K562 (cell line): Measurements from ENCODE around the gene PIK3CA. TPM values are rescaled to one million over a fixed set of nuclear protein-coding genes. Genes with fewer than 3 reads are reported as not detected.

Source experiments
- ARID2 ChIP-seq: fragments of 450-650 bp; IDR thresholded peaks from 2 replicates; pipeline ENCODE4 v1.6.1; 2017; ENCODE audit warnings: antibody characterized with exemption, mild to moderate bottlenecking
- ASH1L ChIP-seq: fragments of 450-650 bp; IDR thresholded peaks from 2 replicates; pipeline ENCODE4 v1.6.1; 2018; ENCODE audit warnings: borderline replicate concordance, mild to moderate bottlenecking, low read depth; ENCODE audit not compliant: partially characterized antibody
- CBFA2T3 ChIP-seq: fragments of 450-650 bp; IDR thresholded peaks from 2 replicates; pipeline ENCODE4 v1.6.1; 2017
- DMBX1 ChIP-seq: fragments of 250-450 bp; sonication (Bioruptor Pico); IDR thresholded peaks from 2 replicates; pipeline ENCODE4 v1.8.0; 2022; ENCODE audit warnings: inconsistent platforms, mild to moderate bottlenecking, moderate library complexity, borderline replicate concordance
- EWSR1 ChIP-seq: fragments of 450-650 bp; IDR thresholded peaks from 2 replicates; pipeline ENCODE4 v1.6.1; 2018; ENCODE audit warnings: borderline replicate concordance, mild to moderate bottlenecking, low read depth, moderate library complexity; ENCODE audit not compliant: partially characterized antibody
- GABPA ChIP-seq: fragments of 200-800 bp; sonication (Bioruptor generic); conservative IDR thresholded peaks from 2 replicates; pipeline ENCODE4 v1.6.1; 2016; ENCODE audit warnings: low read depth, missing genetic modification characterization, missing compliant biosample characterization
- GATAD2B ChIP-seq: fragments of 450-650 bp; IDR thresholded peaks from 2 replicates; pipeline ENCODE4 v1.6.1; 2017; ENCODE audit warnings: mild to moderate bottlenecking, borderline replicate concordance
- GMEB1 ChIP-seq: fragments of 250-450 bp; sonication (Bioruptor Pico); IDR thresholded peaks from 2 replicates; pipeline ENCODE4 v1.4.0; 2020; ENCODE audit warnings: mild to moderate bottlenecking
- KLF1 ChIP-seq: fragments of 450-650 bp; IDR thresholded peaks from 2 replicates; pipeline ENCODE4 v1.6.1; 2016; ENCODE audit warnings: missing genetic modification characterization, missing compliant biosample characterization
- MAZ ChIP-seq, 2 experiments: fragments of 450-650 bp in 1 of 2; sonication (generic) in 1 of 2; formaldehyde crosslinking; IDR thresholded peaks in 1 of 2; conservative IDR thresholded peaks in 1 of 2; 2 replicates each; pipeline versions ENCODE4 v1.4.0 to v1.5.0; 2020; ENCODE audit warnings: mild to moderate bottlenecking in 1 of 2, missing genetic modification reagents in 1 of 2
- NFIC ChIP-seq: fragments of 450-650 bp; IDR thresholded peaks from 2 replicates; pipeline ENCODE4 v1.6.1; 2017; ENCODE audit warnings: mild to moderate bottlenecking, inconsistent platforms
- NONO ChIP-seq, 2 experiments: fragments of 200-400 bp in 1 of 2; fragments of 450-650 bp in 1 of 2; formaldehyde crosslinking in 1 of 2; IDR thresholded peaks; 2 replicates each; pipeline ENCODE4 v1.6.1; 2017; ENCODE audit warnings: low read depth in 2 of 2, mild to moderate bottlenecking in 2 of 2, moderate library complexity in 2 of 2, low read length in 1 of 2
- SMARCA5 ChIP-seq: fragments of 450-650 bp; IDR thresholded peaks from 2 replicates; pipeline ENCODE4 v1.6.1; 2016
- SRSF9 ChIP-seq: fragments of 200-400 bp; formaldehyde crosslinking; IDR thresholded peaks from 2 replicates; pipeline ENCODE4 v1.6.1; 2017; ENCODE audit warnings: low read depth, low read length, borderline replicate concordance
- ZBTB17 ChIP-seq: fragments of 450-650 bp; formaldehyde crosslinking; IDR thresholded peaks from 2 replicates; pipeline ENCODE4 v1.4.0; 2020; ENCODE audit warnings: mild to moderate bottlenecking
- ZNF280B ChIP-seq: fragments of 250-450 bp; sonication (Bioruptor Pico); IDR thresholded peaks from 2 replicates; pipeline ENCODE4 v1.5.1; 2021; ENCODE audit warnings: mild to moderate bottlenecking
- ZNF639 ChIP-seq, 2 experiments: fragments of 200-800 bp in 1 of 2; sonication (Bioruptor generic) in 1 of 2; sonication (generic) in 1 of 2; formaldehyde crosslinking in 1 of 2; IDR thresholded peaks in 1 of 2; conservative IDR thresholded peaks in 1 of 2; 2 replicates each; pipeline versions ENCODE4 v1.5.0 to v1.6.1; 2016 to 2020; ENCODE audit warnings: missing compliant biosample characterization in 1 of 2, missing genetic modification characterization in 1 of 2, missing genetic modification reagents in 1 of 2
- polyA plus RNA-seq, 8 experiments: library from polyadenylated mRNA; depleted of rRNA in 4 of 8; stranded (reverse) in 5 of 8; unstranded in 3 of 8; fragments of >200 nt; fragmentation: Nextera tagmentation in 2 of 8; fragmentation: Illumina TruSeq in 1 of 8; extraction: Ambion mirVana in 2 of 8; extraction: Trizol in 1 of 8; gene quantifications; 2 replicates each; pipeline versions ENCODE4 v1.2.1 to v1.2.3, GENCODE V29; 2011 to 2014; ENCODE audit warnings: inconsistent platforms in 1 of 8, missing spikeins in 1 of 8
- total RNA-seq, 7 experiments: library from RNA; depleted of rRNA in 6 of 7; stranded (reverse); fragments of >200 nt in 6 of 7; fragmentation: Illumina TruSeq in 2 of 7; extraction: Trizol in 2 of 7; gene quantifications; 2 replicates each; pipeline versions ENCODE4 v1.2.1 to v1.2.3, GENCODE V29; 2011 to 2021; ENCODE audit warnings: low replicate concordance in 1 of 7
- TF ChIP-seq, protein P1 (sequence below): fragments of 250-450 bp; sonication (Bioruptor Pico); IDR thresholded peaks from 2 replicates; pipeline ENCODE4 v1.6.1; 2021; ENCODE audit warnings: mild to moderate bottlenecking
- TF ChIP-seq, protein P2 (sequence below): fragments of 250-450 bp; sonication (Bioruptor Pico); IDR thresholded peaks from 2 replicates; pipeline ENCODE4 v1.8.0; 2022; ENCODE audit warnings: inconsistent platforms
- TF ChIP-seq, protein P3 (sequence below): fragments of 450-650 bp; formaldehyde crosslinking; IDR thresholded peaks from 2 replicates; pipeline ENCODE4 v1.4.0; 2020; ENCODE audit warnings: mild to moderate bottlenecking, moderate library complexity

PIK3CA gene
- total and polyA plus RNA-seq, 9 of the 15 experiments (the other 6 are each of a cell fraction or from before 2014, with no cell fraction given), result 3.8 to 19.4 (median 10.8) TPM

GRCh38 chr3:179100652-179101051 is 47.5 kb upstream of the PIK3CA start (continued):
- TF ChIP-seq EWSR1, result no peak
- 0 out of 2 replicates have a peak, but pooled peaks have one; percentile 39 for TF ChIP-seq GATAD2B
- TF ChIP-seq ARID2, result no peak
- peak in 1 of 2 experiments; percentile 52; a peak in 1 of 4 replicates for TF ChIP-seq ZNF639 (CRISPR knock-in tag; conservative IDR thresholded peaks at IDR 0.05 in 1 of 2, IDR thresholded peaks at IDR 0.05 in 1 of 2)
- TF ChIP-seq, protein P1, sequence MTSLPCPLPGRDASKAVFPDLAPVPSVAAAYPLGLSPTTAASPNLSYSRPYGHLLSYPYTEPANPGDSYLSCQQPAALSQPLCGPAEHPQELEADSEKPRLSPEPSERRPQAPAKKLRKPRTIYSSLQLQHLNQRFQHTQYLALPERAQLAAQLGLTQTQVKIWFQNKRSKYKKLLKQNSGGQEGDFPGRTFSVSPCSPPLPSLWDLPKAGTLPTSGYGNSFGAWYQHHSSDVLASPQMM, result no peak
- TF ChIP-seq KLF1 (tag), result no peak
- peak; percentile 49; the same call in 1 of the 2 replicates for TF ChIP-seq CBFA2T3
- 0 out of 2 replicates have a peak, but pooled peaks have one; percentile 75 for TF ChIP-seq DMBX1 (CRISPR knock-in tag)
- no peak for TF ChIP-seq NONO (IDR thresholded peaks at IDR 0.05; ENCODE audit: low read depth in 2 of 2, low read length in 1 of 2)
- TF ChIP-seq SMARCA5, result no peak
- TF ChIP-seq, protein P2, sequence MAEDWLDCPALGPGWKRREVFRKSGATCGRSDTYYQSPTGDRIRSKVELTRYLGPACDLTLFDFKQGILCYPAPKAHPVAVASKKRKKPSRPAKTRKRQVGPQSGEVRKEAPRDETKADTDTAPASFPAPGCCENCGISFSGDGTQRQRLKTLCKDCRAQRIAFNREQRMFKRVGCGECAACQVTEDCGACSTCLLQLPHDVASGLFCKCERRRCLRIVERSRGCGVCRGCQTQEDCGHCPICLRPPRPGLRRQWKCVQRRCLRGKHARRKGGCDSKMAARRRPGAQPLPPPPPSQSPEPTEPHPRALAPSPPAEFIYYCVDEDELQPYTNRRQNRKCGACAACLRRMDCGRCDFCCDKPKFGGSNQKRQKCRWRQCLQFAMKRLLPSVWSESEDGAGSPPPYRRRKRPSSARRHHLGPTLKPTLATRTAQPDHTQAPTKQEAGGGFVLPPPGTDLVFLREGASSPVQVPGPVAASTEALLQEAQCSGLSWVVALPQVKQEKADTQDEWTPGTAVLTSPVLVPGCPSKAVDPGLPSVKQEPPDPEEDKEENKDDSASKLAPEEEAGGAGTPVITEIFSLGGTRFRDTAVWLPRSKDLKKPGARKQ, result no peak
- no peak for TF ChIP-seq SRSF9
- no peak for TF ChIP-seq GMEB1 (CRISPR knock-in tag)
- no peak for TF ChIP-seq ZBTB17
- TF ChIP-seq NFIC, result peak; percentile 83
- TF ChIP-seq MAZ (CRISPR knock-in tag; conservative IDR thresholded peaks at IDR 0.05 in 1 of 2, IDR thresholded peaks at IDR 0.05 in 1 of 2), result 0 out of 4 replicates have a peak, but pooled peaks of 1 of the 2 experiments have one; percentile 48
- TF ChIP-seq ZNF280B, result no peak
- no peak for TF ChIP-seq ASH1L
- TF ChIP-seq, protein P3, sequence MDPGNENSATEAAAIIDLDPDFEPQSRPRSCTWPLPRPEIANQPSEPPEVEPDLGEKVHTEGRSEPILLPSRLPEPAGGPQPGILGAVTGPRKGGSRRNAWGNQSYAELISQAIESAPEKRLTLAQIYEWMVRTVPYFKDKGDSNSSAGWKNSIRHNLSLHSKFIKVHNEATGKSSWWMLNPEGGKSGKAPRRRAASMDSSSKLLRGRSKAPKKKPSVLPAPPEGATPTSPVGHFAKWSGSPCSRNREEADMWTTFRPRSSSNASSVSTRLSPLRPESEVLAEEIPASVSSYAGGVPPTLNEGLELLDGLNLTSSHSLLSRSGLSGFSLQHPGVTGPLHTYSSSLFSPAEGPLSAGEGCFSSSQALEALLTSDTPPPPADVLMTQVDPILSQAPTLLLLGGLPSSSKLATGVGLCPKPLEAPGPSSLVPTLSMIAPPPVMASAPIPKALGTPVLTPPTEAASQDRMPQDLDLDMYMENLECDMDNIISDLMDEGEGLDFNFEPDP (CRISPR knock-in tag), result no peak
- TF ChIP-seq GABPA (tag), result 0 out of 2 replicates have a peak, but pooled peaks have one; percentile 11
